Umbilical cord (tissue), 2 donors: ENCODE results near the gene QRICH1. TPM values are rescaled to one million over a fixed set of nuclear protein-coding genes. Genes with fewer than 3 reads are reported as not detected.

Experiments used
- DNase-seq: peaks from one replicate; pipeline ENCODE4 v3.0.0-alpha.2; 2015; ENCODE audit warnings: low spot score
- total RNA-seq: library from RNA; depleted of rRNA; stranded (reverse); fragments of >200 nt; gene quantifications from one replicate; pipeline ENCODE4 v1.2.3, GENCODE V29; 2014; ENCODE audit warnings: low replicate concordance; ENCODE audit not compliant: insufficient read depth

QRICH1 gene
- total RNA-seq, 1 donor from 2014 or later, result 49.4 TPM

DNA sequence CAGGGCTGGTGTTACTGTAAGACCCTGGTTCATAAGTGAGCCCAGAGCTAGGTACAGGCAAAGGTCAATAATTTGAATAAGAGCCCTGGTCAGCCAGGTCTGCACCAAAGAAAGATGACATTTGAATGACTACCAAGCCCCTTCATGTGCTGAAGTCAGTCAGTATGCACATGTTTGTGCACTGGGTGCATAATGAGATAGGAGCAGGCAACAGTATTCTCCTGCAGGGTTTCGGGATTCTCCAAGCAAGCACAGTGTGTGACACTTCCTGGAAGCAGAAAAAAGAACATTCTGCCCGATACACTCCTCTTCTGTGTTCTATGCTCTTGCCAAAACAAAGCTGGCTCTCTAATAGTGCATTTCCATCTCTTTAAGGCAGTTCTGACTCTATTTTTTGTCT lies 59.2 kb downstream of the QRICH1 start:
- DNase-seq, result no peak

DNA sequence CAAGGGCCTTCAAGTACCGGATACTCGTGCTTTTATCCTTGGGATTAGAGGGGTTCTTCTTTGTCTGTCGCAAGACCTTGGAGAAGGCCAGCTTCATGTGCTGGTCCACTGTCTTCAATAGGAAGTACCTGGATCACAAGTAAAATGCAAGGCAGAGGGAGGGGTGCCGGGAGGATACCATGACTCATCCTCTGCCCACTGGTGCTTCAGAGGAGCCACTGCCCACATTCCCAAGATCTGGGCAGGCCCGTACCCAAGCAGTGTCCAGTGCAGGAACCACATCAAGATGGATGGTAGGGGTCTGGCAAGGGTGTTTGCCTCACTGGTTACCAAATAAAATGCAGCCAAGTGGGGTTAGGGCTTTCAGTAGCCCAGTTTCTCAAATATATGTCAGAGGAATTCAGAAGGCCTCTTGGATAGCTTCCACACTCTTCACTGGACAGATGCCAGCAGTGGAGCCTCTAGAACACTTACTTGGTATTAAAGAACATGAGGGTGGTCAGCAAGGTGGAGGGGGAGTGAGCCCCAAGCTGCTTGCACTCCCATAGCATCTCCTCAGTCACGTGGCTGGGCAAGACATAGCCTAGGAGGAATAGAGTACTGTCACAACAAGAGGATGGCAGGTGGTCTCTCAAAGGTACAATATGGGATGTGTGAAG lies 61.1 kb downstream of the QRICH1 start:
- DNase-seq, result no peak

- no peak for DNase-seq
These were observed 63.5 kb downstream of the QRICH1 start for GRCh38 chr3:49030321-49030720.

- no peak for DNase-seq
These were observed 64.3 kb downstream of the QRICH1 start for GRCh38 chr3:49029563-49029884.

DNA sequence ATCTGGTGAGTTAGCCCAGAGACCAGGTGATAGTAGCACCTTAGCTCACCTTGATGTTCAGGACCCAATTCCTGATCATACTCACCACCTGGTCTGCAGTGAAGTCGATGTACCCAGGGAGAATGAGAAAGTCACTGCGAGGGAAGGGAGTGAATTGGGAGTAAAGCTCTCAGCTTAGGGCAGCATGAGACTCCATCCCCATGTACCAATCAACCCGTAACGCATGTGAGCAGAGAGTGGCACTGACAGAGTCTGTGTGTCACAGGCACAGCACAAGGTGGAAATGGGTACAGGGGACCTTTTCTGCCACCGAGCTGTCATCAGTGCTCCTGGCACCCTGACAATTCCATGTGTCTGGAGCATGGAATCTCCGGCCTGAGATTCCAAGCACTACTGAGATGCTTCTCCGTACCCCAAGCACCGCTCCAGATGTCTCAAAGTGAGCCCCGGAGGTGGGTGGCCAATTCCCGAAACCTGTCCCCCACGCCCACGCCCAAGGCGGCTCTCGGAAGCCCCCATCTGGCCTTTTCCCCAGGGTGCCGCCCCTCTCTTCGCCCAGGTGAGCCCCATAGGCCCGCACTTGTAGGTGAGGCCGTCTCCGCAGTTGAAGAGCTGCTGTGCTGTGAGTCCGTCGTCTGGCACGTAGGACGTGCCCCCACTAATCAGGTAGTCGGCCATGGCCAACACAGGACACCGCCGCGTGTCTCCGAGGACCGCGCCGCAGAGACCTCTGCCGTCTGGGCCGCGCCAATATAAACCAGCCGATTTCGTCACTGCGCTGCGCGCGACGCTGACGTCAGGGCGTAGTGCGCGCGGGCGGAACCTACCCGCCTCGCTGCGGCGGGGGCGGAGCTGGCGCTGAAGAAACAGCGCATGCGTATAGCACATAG lies 65.0 kb downstream of the QRICH1 start, which contains the start of gene IMPDH2:
Gene IMPDH2 (minus strand): TSS at position 726 of the 890 bp plus-strand sequence. CDS start 48 bp downstream, at position 678.
- DNase-seq, result peak; percentile 96

GRCh38 chr3:49028298-49028672 lies 65.6 kb downstream of the QRICH1 start:
- no peak for DNase-seq

GRCh38 chr3:49027634-49028033 lies 66.2 kb downstream of the QRICH1 start:
- no peak for DNase-seq

DNA sequence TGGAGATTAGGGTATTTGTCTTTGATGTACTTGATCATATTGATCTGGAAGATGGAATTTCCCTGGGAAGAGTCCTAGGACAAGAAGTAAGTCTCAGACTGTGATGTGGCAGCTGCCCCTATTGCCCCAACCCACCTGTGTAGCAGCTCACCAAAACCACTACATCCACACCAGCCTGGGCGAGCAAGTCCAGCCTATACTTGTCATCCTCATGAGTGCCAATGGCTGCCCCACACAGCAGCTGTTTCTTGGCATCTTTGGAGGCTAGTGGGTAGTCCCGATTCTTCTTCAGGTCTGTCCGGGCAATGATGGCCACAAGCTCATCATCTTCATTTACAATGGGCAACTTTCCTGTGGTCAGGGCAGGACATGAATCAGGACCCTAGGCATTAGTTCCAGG lies 67.3 kb downstream of the QRICH1 start:
- DNase-seq, result no peak

DNA sequence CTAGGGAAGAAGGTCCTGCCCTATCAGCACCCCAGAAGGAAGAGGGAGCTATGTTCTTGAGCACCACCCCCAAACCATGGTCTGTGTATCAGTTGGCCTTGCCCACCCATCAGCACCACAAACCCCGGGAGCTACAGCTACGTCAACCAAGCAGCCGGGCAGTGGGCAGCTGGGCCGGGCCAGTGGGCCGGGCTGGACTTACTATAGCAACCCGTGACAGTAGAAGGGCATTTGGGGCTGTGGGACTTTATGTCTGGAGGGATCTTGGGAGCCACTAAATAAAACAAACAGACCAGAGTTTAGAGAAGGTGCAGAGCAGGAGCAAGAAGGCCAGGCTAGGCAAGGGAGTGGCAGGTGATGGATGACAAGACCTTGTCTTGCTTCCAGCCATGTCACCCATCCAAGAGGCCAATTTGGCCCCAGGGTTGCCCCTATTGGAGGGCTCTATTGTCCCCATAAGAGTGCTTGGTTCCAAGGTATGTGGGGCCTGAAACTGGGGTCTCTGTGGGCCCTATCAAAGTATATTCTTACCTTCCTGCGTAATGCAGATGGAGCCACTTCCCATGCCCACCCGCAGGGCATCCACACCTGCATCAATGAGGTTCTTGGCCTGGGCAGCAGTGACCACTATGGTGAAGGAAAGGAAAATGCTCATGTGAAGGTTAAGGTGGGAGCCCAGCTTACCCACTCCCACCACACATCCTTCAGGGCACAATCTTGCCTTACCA lies 67.9 kb downstream of the QRICH1 start:
- no peak for DNase-seq

DNA sequence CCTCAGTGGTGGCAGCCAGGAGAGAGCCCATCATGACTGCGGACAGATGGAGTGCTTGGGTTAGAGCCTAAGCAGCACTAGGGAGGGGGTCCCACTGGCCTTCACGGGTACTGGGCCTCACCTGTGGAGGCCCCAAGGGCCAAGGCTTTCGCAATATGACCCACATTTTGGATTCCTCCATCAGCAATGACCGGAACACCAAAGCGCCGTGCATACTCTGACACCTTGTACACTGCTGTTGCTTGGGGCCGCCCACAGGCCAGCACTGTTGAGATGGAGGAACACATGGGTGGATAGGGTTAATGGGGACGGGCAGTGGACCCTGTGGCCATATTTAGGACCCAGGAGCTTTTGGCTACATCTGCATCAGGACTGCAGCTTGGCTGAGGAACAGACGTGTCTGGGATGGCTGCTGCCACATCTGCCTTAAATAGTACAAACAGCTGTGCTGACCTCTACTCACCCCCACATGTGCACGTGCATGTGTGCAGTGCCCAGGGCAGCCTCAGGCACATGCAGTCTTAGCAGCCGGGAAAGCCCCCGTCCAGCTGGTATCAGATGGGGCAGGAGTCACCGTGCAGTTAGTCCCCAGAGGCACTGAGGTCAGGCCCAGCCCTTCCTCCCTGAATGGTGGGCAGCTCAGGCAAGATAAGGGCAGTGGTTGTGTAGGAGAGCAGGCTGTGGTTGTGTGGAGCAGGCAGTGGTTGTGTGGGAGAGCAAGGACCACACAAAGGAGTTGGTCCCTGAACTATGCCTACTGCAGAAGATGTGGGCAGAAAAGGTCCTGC lies 68.7 kb downstream of the QRICH1 start:
- DNase-seq, result no peak

- no peak for DNase-seq
These were observed 69.4 kb downstream of the QRICH1 start for GRCh38 chr3:49024449-49024848.

DNA sequence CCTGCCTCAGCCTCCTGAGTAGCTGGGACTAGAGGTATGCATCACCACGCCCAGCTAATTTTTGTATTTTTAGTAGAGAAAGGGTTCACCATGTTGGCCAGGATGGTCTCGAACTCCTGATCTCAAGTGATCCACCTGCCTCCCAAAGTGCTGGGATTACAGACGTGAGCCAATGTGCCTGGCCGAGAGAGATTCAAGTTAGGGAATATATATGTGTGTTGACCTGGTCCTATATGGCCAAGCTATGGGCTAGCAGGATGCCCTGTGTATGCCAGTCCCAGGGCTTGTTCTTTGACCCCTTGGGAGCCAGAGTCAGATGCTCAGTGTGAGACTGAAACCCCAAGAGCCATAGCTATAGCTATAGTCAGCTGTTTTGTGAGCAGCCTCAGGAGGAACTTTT lies 70.1 kb downstream of the QRICH1 start:
- DNase-seq, result no peak

DNA sequence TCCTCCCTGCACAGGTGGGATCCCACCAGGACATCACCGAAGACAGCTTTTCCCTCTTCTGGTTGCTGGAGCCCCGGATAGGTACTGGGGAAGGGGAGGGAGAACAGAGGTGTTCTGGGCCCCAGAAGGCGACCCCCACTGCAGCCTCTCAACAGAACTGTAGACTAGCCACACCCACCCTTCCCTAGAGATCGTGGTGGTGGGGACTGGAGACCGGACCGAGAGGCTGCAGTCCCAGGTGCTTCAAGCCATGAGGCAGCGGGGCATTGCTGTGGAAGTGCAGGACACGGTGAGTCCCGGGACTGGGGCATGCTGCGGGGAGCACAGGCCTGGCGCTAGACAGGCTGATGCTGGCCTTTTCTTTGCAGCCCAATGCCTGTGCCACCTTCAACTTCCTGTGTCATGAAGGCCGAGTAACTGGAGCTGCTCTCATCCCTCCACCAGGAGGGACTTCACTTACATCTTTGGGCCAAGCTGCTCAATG lies 71.1 kb downstream of the QRICH1 start:
- no peak for DNase-seq

GRCh38 chr3:49021813-49022687 lies 71.8 kb downstream of the QRICH1 start, which contains the start of gene NDUFAF3:
NDUFAF3 (plus strand) TSS chr3:49022121; CDS start chr3:49022145, 24 bp downstream.
- peak; percentile 93 for DNase-seq

GRCh38 chr3:49021213-49021812 lies 72.6 kb downstream of the QRICH1 start:
- peak; percentile 99 for DNase-seq

- DNase-seq, result peak; percentile 38
These were observed 73.3 kb downstream of the QRICH1 start for GRCh38 chr3:49020330-49021212.

- DNase-seq, result no peak
These were observed 73.9 kb downstream of the QRICH1 start for GRCh38 chr3:49019941-49020329.

- no peak for DNase-seq
These were observed 75.2 kb downstream of the QRICH1 start for GRCh38 chr3:49018707-49019006.
